ENCODE measurements around the gene SRGN.

GRCh38 chr10:69070951-69071350 is 17.0 kb upstream of the SRGN start:
- TF ChIP-seq CTCF (IDR thresholded peaks at IDR 0.05; ENCODE audit: insufficient read depth, low read length) = no peak
- no peak for TF ChIP-seq REST (IDR thresholded peaks at IDR 0.05; ENCODE audit: insufficient replicate concordance, low read depth)

Data from HL-60 (cell line).